HG03025 (cell line): Measurements from ENCODE around the gene PKMYT1.
"Not testable (repeated sequence)": the region's sequence is repeated elsewhere in the genome, so short reads cannot be mapped to it uniquely, and the experiment has no call there.

Source experiments
- ATAC-seq: cut with Tn5 transposase; IDR thresholded peaks from one replicate; pipeline ENCODE4 v1.9.1; 2021; ENCODE audit warnings: mild to moderate bottlenecking, moderate library complexity; ENCODE audit not compliant: unreplicated experiment, low FRiP score

PKMYT1 gene

GRCh38 chr16:2963723-2964474, 16.3 kb downstream of the PKMYT1 start, which contains the start of gene KREMEN2:
KREMEN2 (plus strand) TSS chr16:2964275; CDS start chr16:2964521, 246 bp downstream.
- no peak for ATAC-seq

GRCh38 chr16:2963074-2963722, 17.0 kb downstream of the PKMYT1 start:
- no peak for ATAC-seq

GRCh38 chr16:2962334-2963073, 17.7 kb downstream of the PKMYT1 start:
- ATAC-seq = no peak

GRCh38 chr16:2960183-2961010, 19.8 kb downstream of the PKMYT1 start:
- ATAC-seq = no peak

- no peak for ATAC-seq
Measured at GRCh38 chr16:2959206-2959605, 21.0 kb downstream of the PKMYT1 start.

GRCh38 chr16:2956579-2956956, 23.7 kb downstream of the PKMYT1 start:
- no peak for ATAC-seq

- no peak for ATAC-seq
Measured at GRCh38 chr16:2955779-2956578, 24.3 kb downstream of the PKMYT1 start.

GRCh38 chr16:2955438-2955778, 24.8 kb downstream of the PKMYT1 start:
- no peak for ATAC-seq

GRCh38 chr16:2954656-2955381, 25.4 kb downstream of the PKMYT1 start:
- ATAC-seq = no peak

- no peak for ATAC-seq
Measured at GRCh38 chr16:2953706-2954627, 26.3 kb downstream of the PKMYT1 start.

GRCh38 chr16:2952679-2953078, 27.6 kb downstream of the PKMYT1 start:
- no peak for ATAC-seq

- ATAC-seq = no peak
Measured at GRCh38 chr16:2950773-2951172, 29.5 kb downstream of the PKMYT1 start.

- no peak for ATAC-seq
Measured at GRCh38 chr16:2950353-2950724, 29.9 kb downstream of the PKMYT1 start.

GRCh38 chr16:2949705-2950352, 30.4 kb downstream of the PKMYT1 start:
- ATAC-seq = no peak

- no peak for ATAC-seq
Measured at GRCh38 chr16:2948807-2949704, 31.2 kb downstream of the PKMYT1 start.

- ATAC-seq = no peak
Measured at GRCh38 chr16:2946649-2947048, 33.6 kb downstream of the PKMYT1 start.

GRCh38 chr16:2943716-2944115, 36.5 kb downstream of the PKMYT1 start:
- ATAC-seq = not testable (repeated sequence)
